K562 (cell line): Measurements from ENCODE around the gene ZEB2. TPM values are rescaled to one million over a fixed set of nuclear protein-coding genes. Genes with fewer than 3 reads are reported as not detected.

Source experiments
- ATAC-seq: fragments of 200-7000 bp; cut with Tn5 transposase; 3 replicates; pipeline ENCODE4 v1.9.1; 2020; ENCODE audit warnings: moderate library complexity
- BruUV-seq: library from RNA; stranded (reverse); fragments of 400-500 nt; replicated peaks from 2 replicates; lab custom pipeline; 2021; lab: Mats Ljungman, UMichigan
- CTCF ChIA-PET: fragments of 300-600 bp; formaldehyde crosslinking; extraction: SDS; loops from one replicate; lab custom pipeline; 2021; ENCODE audit warnings: low intra/inter-chr PET ratio; lab: Yijun Ruan, JAX
- POLR2A ChIA-PET: fragments of 300-600, 350-650 bp; sonication (Branson Sonifier 250); formaldehyde crosslinking; extraction: SDS; loops from one replicate; lab custom pipeline; 2021; ENCODE audit warnings: antibody characterized with exemption, inconsistent platforms; lab: Yijun Ruan, JAX
- DNase-seq, 4 experiments: peaks; one replicate each; pipeline versions ENCODE4 v3.0.0 to v3.0.0-alpha.2; 2011 to 2018; ENCODE audit warnings: low spot score in 3 of 4, mixed read lengths in 3 of 4; ENCODE audit errors: extremely low read depth in 1 of 4
- FAIRE-seq: peaks from 2 replicates; lab custom pipeline; 2011; peaks lifted over from hg19 to GRCh38; lab: Jason Lieb, UNC
- H2AFZ ChIP-seq: 2 replicates; pipeline ENCODE4 v1.6.0; 2011; ENCODE audit warnings: low read depth, low read length, control low read depth, inconsistent platforms
- H3K27ac ChIP-seq: fragments of 200-600 bp; 3 replicates; pipeline ENCODE4 v1.8.0; 2011; ENCODE audit warnings: low read depth, mild to moderate bottlenecking, control low read depth, inconsistent platforms, low read length, moderate library complexity, mixed read lengths; ENCODE audit errors: extremely low read depth
- H3K27me3 ChIP-seq, 2 experiments: fragments of 300-600 bp in 1 of 2; 2 replicates in 1 of 2; 3 replicates in 1 of 2; pipeline versions ENCODE4 v1.6.0 to v1.8.0; 2011; ENCODE audit warnings: inconsistent platforms in 2 of 2, low read length in 2 of 2, mild to moderate bottlenecking in 1 of 2, mixed read lengths in 1 of 2, moderate library complexity in 1 of 2; ENCODE audit not compliant: control insufficient read depth in 2 of 2, insufficient read depth in 2 of 2
- H3K36me3 ChIP-seq: fragments of 300-600 bp; 3 replicates; pipeline ENCODE4 v1.8.0; 2011; ENCODE audit warnings: mild to moderate bottlenecking, low read length, inconsistent platforms; ENCODE audit not compliant: control insufficient read depth, insufficient read depth
- H3K4me1 ChIP-seq, 2 experiments: fragments of 200-600 bp in 1 of 2; replicated peaks in 1 of 2; 2 replicates in 1 of 2; 3 replicates in 1 of 2; pipeline versions ENCODE4 v1.5.1 to v1.8.0; 2011; ENCODE audit warnings: inconsistent platforms in 2 of 2, low read length in 2 of 2, mild to moderate bottlenecking in 1 of 2, mixed read lengths in 1 of 2, moderate library complexity in 1 of 2; ENCODE audit not compliant: control insufficient read depth in 2 of 2, insufficient read depth in 2 of 2
- H3K4me2 ChIP-seq: 2 replicates; pipeline ENCODE4 v1.6.1; 2011; ENCODE audit warnings: low read length, control low read depth, inconsistent platforms, mixed read lengths; ENCODE audit not compliant: insufficient read depth
- H3K4me3 ChIP-seq: fragments of 200-600 bp; sonication (generic), shearing (Covaris generic); 2 replicates; pipeline ENCODE4 v1.5.1; 2016; ENCODE audit warnings: control low read depth, inconsistent platforms
- H3K79me2 ChIP-seq: fragments of 200-600 bp; 3 replicates; pipeline ENCODE4 v1.8.0; 2011; ENCODE audit warnings: low read length, inconsistent platforms; ENCODE audit not compliant: control insufficient read depth, insufficient read depth
- H3K9ac ChIP-seq, 2 experiments: 2 replicates each; pipeline versions ENCODE4 v1.6.0 to v1.6.1; 2011; ENCODE audit warnings: low read depth in 2 of 2, low read length in 2 of 2, control low read depth in 1 of 2, inconsistent platforms in 1 of 2, mild to moderate bottlenecking in 1 of 2, mixed read lengths in 1 of 2; ENCODE audit not compliant: insufficient read depth in 1 of 2
- H3K9me1 ChIP-seq: one replicate; pipeline ENCODE4 v1.6.0; 2011; ENCODE audit warnings: inconsistent platforms, mild to moderate bottlenecking, low read length, moderate library complexity; ENCODE audit not compliant: control insufficient read depth, insufficient read depth
- H3K9me3 ChIP-seq: replicated peaks from 2 replicates; pipeline ENCODE4 v1.5.1; 2011; ENCODE audit warnings: low read depth, low read length, inconsistent platforms; ENCODE audit not compliant: control insufficient read depth, insufficient read depth
- H4K20me1 ChIP-seq: replicated peaks from 2 replicates; pipeline ENCODE4 v1.6.1; 2011; ENCODE audit warnings: low read length, inconsistent platforms, mixed read lengths; ENCODE audit not compliant: control insufficient read depth, insufficient read depth
- POLR2G ChIP-seq: fragments of 200-400 bp; formaldehyde crosslinking; IDR thresholded peaks from 2 replicates; pipeline ENCODE4 v1.6.1; 2017; ENCODE audit warnings: low read depth, mild to moderate bottlenecking, antibody characterized with exemption, low read length, moderate library complexity
- RBFOX2 ChIP-seq: fragments of 200-400 bp; formaldehyde crosslinking; IDR thresholded peaks from 2 replicates; pipeline ENCODE4 v1.6.1; 2017; ENCODE audit warnings: low read depth, mild to moderate bottlenecking, low read length, moderate library complexity
- TBL1XR1 ChIP-seq, 2 experiments: IDR thresholded peaks; 2 replicates each; pipeline ENCODE4 v1.6.1; 2012; ENCODE audit warnings: improper control_type of control experiment in 2 of 2, low read length in 2 of 2, mild to moderate bottlenecking in 1 of 2
- WGBS: fragments of 100-300 bp; shearing (Covaris generic); methylation state at CpG from one replicate; pipeline ENCODE4 v1.1.6; 2016; ENCODE audit warnings: low coverage, mixed read lengths; ENCODE audit not compliant: insufficient coverage; ENCODE audit errors: missing lambda C conversion rate; 5-methylcytosine and 5-hydroxymethylcytosine counted together
- in situ Hi-C: fragments of 300-500 bp; cut with MboI; formaldehyde crosslinking; loops from 4 replicates; pipeline ENCODE4 v1.15.0; 2018; ENCODE audit warnings: inconsistent platforms, mixed read lengths
- intact Hi-C: fragments of 100-400 bp; cut with micrococcal nuclease; formaldehyde crosslinking; loops from 2 replicates; pipeline ENCODE4 v1.14.2; 2022
- polyA plus RNA-seq, 8 experiments: library from polyadenylated mRNA; depleted of rRNA in 4 of 8; stranded (reverse) in 5 of 8; unstranded in 3 of 8; fragments of >200 nt; fragmentation: Nextera tagmentation in 2 of 8; fragmentation: Illumina TruSeq in 1 of 8; extraction: Ambion mirVana in 2 of 8; extraction: Trizol in 1 of 8; gene quantifications; 2 replicates each; pipeline versions ENCODE4 v1.2.1 to v1.2.3, GENCODE V29; 2011 to 2014; ENCODE audit warnings: inconsistent platforms in 1 of 8, missing spikeins in 1 of 8
- total RNA-seq, 7 experiments: library from RNA; depleted of rRNA in 6 of 7; stranded (reverse); fragments of >200 nt in 6 of 7; fragmentation: Illumina TruSeq in 2 of 7; extraction: Trizol in 2 of 7; gene quantifications; 2 replicates each; pipeline versions ENCODE4 v1.2.1 to v1.2.3, GENCODE V29; 2011 to 2021; ENCODE audit warnings: low replicate concordance in 1 of 7
- TF ChIP-seq, protein P1 (sequence below): fragments of 250-450 bp; sonication (Bioruptor Pico); IDR thresholded peaks from 2 replicates; pipeline ENCODE4 v1.4.0; 2020

The ZEB2 gene
- total and polyA plus RNA-seq, 9 of the 15 experiments (the other 6 are each of a cell fraction or from before 2014, with no cell fraction given), result 15.1 to 113 (median 72.3) TPM

DNA sequence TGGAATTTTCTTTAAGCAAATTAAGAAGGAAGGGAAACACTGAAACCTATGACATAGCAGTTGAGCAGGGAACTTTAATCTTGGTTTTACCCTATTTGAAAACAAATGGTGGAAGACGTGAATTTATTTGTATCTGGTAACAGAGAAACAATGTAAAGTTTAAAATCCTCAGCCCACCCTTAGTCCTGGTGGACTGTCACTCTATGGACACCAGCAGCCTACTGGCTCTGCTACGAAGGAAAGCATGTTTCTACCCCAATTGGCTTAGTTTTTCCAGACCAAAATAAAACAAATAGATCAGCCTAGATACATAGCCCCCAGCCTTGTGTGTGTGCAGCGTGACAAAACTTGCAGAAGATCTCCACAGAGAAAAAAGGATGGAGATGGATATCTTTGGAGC is 7.4 kb downstream of the ZEB2 start:
- DNase-seq (no peak), FAIRE-seq (no peak), ATAC-seq (no peak)
- TF ChIP-seq RBFOX2, result peak; percentile 59
- TF ChIP-seq, protein P1, sequence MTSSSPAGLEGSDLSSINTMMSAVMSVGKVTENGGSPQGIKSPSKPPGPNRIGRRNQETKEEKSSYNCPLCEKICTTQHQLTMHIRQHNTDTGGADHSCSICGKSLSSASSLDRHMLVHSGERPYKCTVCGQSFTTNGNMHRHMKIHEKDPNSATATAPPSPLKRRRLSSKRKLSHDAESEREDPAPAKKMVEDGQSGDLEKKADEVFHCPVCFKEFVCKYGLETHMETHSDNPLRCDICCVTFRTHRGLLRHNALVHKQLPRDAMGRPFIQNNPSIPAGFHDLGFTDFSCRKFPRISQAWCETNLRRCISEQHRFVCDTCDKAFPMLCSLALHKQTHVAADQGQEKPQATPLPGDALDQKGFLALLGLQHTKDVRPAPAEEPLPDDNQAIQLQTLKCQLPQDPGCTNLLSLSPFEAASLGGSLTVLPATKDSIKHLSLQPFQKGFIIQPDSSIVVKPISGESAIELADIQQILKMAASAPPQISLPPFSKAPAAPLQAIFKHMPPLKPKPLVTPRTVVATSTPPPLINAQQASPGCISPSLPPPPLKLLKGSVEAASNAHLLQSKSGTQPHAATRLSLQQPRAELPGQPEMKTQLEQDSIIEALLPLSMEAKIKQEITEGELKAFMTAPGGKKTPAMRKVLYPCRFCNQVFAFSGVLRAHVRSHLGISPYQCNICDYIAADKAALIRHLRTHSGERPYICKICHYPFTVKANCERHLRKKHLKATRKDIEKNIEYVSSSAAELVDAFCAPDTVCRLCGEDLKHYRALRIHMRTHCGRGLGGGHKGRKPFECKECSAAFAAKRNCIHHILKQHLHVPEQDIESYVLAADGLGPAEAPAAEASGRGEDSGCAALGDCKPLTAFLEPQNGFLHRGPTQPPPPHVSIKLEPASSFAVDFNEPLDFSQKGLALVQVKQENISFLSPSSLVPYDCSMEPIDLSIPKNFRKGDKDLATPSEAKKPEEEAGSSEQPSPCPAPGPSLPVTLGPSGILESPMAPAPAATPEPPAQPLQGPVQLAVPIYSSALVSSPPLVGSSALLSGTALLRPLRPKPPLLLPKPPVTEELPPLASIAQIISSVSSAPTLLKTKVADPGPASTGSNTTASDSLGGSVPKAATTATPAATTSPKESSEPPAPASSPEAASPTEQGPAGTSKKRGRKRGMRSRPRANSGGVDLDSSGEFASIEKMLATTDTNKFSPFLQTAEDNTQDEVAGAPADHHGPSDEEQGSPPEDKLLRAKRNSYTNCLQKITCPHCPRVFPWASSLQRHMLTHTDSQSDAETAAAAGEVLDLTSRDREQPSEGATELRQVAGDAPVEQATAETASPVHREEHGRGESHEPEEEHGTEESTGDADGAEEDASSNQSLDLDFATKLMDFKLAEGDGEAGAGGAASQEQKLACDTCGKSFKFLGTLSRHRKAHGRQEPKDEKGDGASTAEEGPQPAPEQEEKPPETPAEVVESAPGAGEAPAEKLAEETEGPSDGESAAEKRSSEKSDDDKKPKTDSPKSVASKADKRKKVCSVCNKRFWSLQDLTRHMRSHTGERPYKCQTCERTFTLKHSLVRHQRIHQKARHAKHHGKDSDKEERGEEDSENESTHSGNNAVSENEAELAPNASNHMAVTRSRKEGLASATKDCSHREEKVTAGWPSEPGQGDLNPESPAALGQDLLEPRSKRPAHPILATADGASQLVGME, result 0 out of 2 replicates have a peak, but pooled peaks have one; percentile 38
- TF ChIP-seq TBL1XR1 (IDR thresholded peaks at IDR 0.05; ENCODE audit: low read length in 2 of 2), result no peak
- peak; percentile 40; the same call in 1 of the 2 replicates for TF ChIP-seq POLR2G
- CTCF ChIA-PET, result no interaction called here
- peaks cover 33 to 67% of the 10 kb centered on the region in 2 experiments for H3K4me1 ChIP-seq
- WGBS, result 40% methylated on average over 3 of the region's 3 CpGs
- H3K4me3 ChIP-seq, result no peak overlapping the region
- no TSS peak for BruUV-seq
- H3K9me1 ChIP-seq, result no peaks in the 10 kb centered on the region
- H3K4me2 ChIP-seq, result peak overlapping the region; percentile 80
- peaks cover 100% of the 10 kb centered on the region for H3K79me2 ChIP-seq
- H4K20me1 ChIP-seq, result peaks cover 35% of the 10 kb centered on the region
- peak overlapping the region; percentile 35 for H3K27ac ChIP-seq
- H2AFZ ChIP-seq, result no peak overlapping the region
- H3K9me3 ChIP-seq, result no peaks in the 10 kb centered on the region
- intact Hi-C loops (no loop called here), in situ Hi-C loops (no loop called here)
- POLR2A ChIA-PET, result interaction anchor here (1.0 to 1.3 kb wide), 2 partner anchors 9 to 68 kb away, joined by 4 to 8 read pairs; no protein-coding TSS in a partner anchor
- H3K9ac ChIP-seq, result no peak overlapping the region; a peak in 1 of 4 replicates
- peaks cover 82% of the 10 kb centered on the region for H3K36me3 ChIP-seq
- H3K27me3 ChIP-seq, result no peaks in the 10 kb centered on the region
